ENCODE data around the gene RALGPS1. TPM values are rescaled to one million over a fixed set of nuclear protein-coding genes. Genes with fewer than 3 reads are reported as not detected.

RALGPS1 gene
- total and polyA plus RNA-seq, 2 of the 13 experiments (the other 11 are each of a cell fraction or from before 2014, with no cell fraction given): 3.7 to 6.5 TPM

DNA sequence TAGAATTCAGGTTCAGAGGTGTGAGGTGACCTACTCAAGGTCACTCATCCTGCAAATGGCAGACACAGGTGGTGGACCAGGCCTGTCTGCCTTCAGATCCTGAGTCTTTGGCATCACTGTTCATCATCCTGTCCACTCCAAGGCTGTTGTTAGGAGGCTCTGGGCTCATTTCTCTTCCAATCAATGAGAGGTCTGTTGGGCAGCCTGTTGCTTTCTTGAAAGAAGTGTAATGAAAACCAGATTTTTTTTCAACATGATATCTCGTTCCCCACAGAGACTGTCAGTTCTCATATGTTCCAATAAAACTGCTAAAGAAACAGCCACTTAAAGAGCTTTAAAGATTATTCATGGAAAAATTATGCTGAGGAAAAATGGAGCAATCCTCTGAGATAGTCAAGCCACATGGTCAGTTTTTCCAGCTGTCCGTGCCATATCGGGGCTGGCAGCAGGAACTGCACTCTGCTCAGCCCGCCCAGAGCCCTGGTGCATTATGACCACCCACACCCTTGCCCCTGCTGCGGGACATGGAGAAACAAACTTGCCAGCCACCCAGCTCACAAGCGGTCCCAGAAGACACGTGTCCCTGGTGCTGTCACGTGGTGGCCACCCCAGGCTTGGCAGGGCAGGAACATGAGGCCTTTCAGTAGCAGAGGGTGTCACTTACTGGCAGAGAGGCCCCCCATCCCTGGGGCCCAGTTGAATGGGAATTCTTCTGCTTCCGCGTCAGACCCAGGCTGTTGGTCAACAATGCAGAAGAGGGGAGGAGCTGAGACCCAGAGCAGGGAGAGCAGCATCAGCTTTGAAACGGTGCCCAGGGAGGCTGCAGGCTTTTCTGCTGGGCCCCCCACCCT, 271.6 kb downstream of the RALGPS1 start (continued):
- TF ChIP-seq, protein P1, sequence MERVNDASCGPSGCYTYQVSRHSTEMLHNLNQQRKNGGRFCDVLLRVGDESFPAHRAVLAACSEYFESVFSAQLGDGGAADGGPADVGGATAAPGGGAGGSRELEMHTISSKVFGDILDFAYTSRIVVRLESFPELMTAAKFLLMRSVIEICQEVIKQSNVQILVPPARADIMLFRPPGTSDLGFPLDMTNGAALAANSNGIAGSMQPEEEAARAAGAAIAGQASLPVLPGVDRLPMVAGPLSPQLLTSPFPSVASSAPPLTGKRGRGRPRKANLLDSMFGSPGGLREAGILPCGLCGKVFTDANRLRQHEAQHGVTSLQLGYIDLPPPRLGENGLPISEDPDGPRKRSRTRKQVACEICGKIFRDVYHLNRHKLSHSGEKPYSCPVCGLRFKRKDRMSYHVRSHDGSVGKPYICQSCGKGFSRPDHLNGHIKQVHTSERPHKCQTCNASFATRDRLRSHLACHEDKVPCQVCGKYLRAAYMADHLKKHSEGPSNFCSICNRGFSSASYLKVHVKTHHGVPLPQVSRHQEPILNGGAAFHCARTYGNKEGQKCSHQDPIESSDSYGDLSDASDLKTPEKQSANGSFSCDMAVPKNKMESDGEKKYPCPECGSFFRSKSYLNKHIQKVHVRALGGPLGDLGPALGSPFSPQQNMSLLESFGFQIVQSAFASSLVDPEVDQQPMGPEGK (CRISPR knock-in tag; IDR thresholded peaks at IDR 0.05): peak; percentile 77
- TF ChIP-seq RFX1 (IDR thresholded peaks at IDR 0.05) (no peak), PHB2 (IDR thresholded peaks at IDR 0.05; ENCODE audit: partially characterized antibody) (no peak), ZNF431 (CRISPR knock-in tag; IDR thresholded peaks at IDR 0.05; ENCODE audit: borderline replicate concordance, low read depth) (no peak), FOXO1 (CRISPR knock-in tag; IDR thresholded peaks at IDR 0.05) (no peak), GTF2F1 (IDR thresholded peaks at IDR 0.05; ENCODE audit: low read length) (no peak), PBX3 (CRISPR knock-in tag; IDR thresholded peaks at IDR 0.05; ENCODE audit: borderline replicate concordance) (no peak), RBAK (CRISPR knock-in tag; IDR thresholded peaks at IDR 0.05) (no peak), YEATS2 (CRISPR knock-in tag; IDR thresholded peaks at IDR 0.05; ENCODE audit: borderline replicate concordance) (no peak), ATM (IDR thresholded peaks at IDR 0.05; ENCODE audit: borderline replicate concordance) (no peak), TSC22D2 (CRISPR knock-in tag; IDR thresholded peaks at IDR 0.05; ENCODE audit: borderline replicate concordance) (no peak), ZKSCAN1 (IDR thresholded peaks at IDR 0.05; ENCODE audit: low read length) (no peak), ZNF547 (CRISPR knock-in tag; IDR thresholded peaks at IDR 0.05) (no peak), MAFK (conservative IDR thresholded peaks at IDR 0.05 in 1 of 2, IDR thresholded peaks at IDR 0.05 in 1 of 2; ENCODE audit: low read length in 2 of 2) (no peak)
- TF ChIP-seq, protein P2, sequence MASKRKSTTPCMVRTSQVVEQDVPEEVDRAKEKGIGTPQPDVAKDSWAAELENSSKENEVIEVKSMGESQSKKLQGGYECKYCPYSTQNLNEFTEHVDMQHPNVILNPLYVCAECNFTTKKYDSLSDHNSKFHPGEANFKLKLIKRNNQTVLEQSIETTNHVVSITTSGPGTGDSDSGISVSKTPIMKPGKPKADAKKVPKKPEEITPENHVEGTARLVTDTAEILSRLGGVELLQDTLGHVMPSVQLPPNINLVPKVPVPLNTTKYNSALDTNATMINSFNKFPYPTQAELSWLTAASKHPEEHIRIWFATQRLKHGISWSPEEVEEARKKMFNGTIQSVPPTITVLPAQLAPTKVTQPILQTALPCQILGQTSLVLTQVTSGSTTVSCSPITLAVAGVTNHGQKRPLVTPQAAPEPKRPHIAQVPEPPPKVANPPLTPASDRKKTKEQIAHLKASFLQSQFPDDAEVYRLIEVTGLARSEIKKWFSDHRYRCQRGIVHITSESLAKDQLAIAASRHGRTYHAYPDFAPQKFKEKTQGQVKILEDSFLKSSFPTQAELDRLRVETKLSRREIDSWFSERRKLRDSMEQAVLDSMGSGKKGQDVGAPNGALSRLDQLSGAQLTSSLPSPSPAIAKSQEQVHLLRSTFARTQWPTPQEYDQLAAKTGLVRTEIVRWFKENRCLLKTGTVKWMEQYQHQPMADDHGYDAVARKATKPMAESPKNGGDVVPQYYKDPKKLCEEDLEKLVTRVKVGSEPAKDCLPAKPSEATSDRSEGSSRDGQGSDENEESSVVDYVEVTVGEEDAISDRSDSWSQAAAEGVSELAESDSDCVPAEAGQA (IDR thresholded peaks at IDR 0.05; ENCODE audit: low read depth): no peak
- TF ChIP-seq, protein P2 (CRISPR knock-in tag; IDR thresholded peaks at IDR 0.05; ENCODE audit: borderline replicate concordance): no peak
- TF ChIP-seq, protein P3, sequence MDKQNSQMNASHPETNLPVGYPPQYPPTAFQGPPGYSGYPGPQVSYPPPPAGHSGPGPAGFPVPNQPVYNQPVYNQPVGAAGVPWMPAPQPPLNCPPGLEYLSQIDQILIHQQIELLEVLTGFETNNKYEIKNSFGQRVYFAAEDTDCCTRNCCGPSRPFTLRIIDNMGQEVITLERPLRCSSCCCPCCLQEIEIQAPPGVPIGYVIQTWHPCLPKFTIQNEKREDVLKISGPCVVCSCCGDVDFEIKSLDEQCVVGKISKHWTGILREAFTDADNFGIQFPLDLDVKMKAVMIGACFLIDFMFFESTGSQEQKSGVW (CRISPR knock-in tag; IDR thresholded peaks at IDR 0.05; ENCODE audit: borderline replicate concordance): no peak
- TF ChIP-seq, protein P4, sequence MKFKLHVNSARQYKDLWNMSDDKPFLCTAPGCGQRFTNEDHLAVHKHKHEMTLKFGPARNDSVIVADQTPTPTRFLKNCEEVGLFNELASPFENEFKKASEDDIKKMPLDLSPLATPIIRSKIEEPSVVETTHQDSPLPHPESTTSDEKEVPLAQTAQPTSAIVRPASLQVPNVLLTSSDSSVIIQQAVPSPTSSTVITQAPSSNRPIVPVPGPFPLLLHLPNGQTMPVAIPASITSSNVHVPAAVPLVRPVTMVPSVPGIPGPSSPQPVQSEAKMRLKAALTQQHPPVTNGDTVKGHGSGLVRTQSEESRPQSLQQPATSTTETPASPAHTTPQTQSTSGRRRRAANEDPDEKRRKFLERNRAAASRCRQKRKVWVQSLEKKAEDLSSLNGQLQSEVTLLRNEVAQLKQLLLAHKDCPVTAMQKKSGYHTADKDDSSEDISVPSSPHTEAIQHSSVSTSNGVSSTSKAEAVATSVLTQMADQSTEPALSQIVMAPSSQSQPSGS (CRISPR knock-in tag; IDR thresholded peaks at IDR 0.05): no peak

Measured in HepG2 (cell line).